Heart right ventricle (tissue), 16 donors: ENCODE results near the gene TET2. TPM values are rescaled to one million over a fixed set of nuclear protein-coding genes. Genes with fewer than 3 reads are reported as not detected.

Source experiments
- ATAC-seq, 8 donors: fragments of 200-7000 bp; cut with Tn5 transposase; one replicate each; pipeline ENCODE4 v1.9.1; 2020; ENCODE audit warnings: mild to moderate bottlenecking in 8 of 8, moderate library complexity in 8 of 8, moderate number of reproducible peaks in 1 of 8
- DNase-seq, 2 donors: peaks; one replicate each; pipeline ENCODE4 v3.0.0-alpha.2; 2020
- H3K27ac ChIP-seq, 10 donors: fragments of 200-600 bp; sonication (generic) in 2 of 10; one replicate each; pipeline versions ENCODE4 v1.5.0 to v1.8.0; 2020 to 2022; ENCODE audit warnings: mild to moderate bottlenecking in 3 of 10
- H3K27me3 ChIP-seq, 7 donors: fragments of 200-600 bp; one replicate each; pipeline ENCODE4 v1.8.0; 2021 to 2022; ENCODE audit warnings: mild to moderate bottlenecking in 2 of 7
- H3K36me3 ChIP-seq, 9 donors: fragments of 200-600 bp; sonication (generic) in 1 of 9; one replicate each; pipeline versions ENCODE4 v1.5.0 to v1.8.0; 2020 to 2022; ENCODE audit warnings: mild to moderate bottlenecking in 2 of 9
- H3K4me1 ChIP-seq, 9 donors: fragments of 200-600 bp; sonication (generic) in 1 of 9; one replicate each; pipeline versions ENCODE4 v1.5.0 to v1.8.0; 2020 to 2022; ENCODE audit warnings: mild to moderate bottlenecking in 4 of 9
- H3K4me3 ChIP-seq, 10 donors: fragments of 200-600 bp; sonication (generic) in 2 of 10; one replicate each; pipeline versions ENCODE4 v1.5.0 to v1.8.0; 2020 to 2022; ENCODE audit warnings: mild to moderate bottlenecking in 7 of 10, moderate library complexity in 2 of 10
- H3K9me3 ChIP-seq, 11 donors: fragments of 200-600 bp in 10 of 11; sonication (generic) in 2 of 11; one replicate each; pipeline versions ENCODE4 v1.5.0 to v1.8.0; 2013 to 2022; ENCODE audit warnings: mild to moderate bottlenecking in 2 of 11, control low read depth in 1 of 11, moderate library complexity in 1 of 11
- CTCF ChIP-seq, 9 donors: fragments of 200-600 bp; sonication (generic) in 2 of 9; IDR thresholded peaks; one replicate each; pipeline versions ENCODE4 v1.5.0 to v1.8.0; 2021 to 2022; ENCODE audit warnings: antibody characterized with exemption in 9 of 9, mild to moderate bottlenecking in 5 of 9, moderate library complexity in 1 of 9
- WGBS, 2 donors: extraction: QIAGEN DNeasy Blood & Tissue Kit; methylation state at CpG; one replicate each; pipeline ENCODE4 v1.1.7; 2013; ENCODE audit warnings: inconsistent platforms in 1 of 2; 5-methylcytosine and 5-hydroxymethylcytosine counted together
- intact Hi-C, 10 donors: fragments of 100-400 bp; cut with DNase I; formaldehyde crosslinking; loops; one replicate each; pipeline versions ENCODE4 v1.11.1 to v1.14.2; 2022
- polyA plus RNA-seq, 2 donors: library from polyadenylated mRNA; stranded (reverse); fragments of 200-250 nt; gene quantifications; one replicate each; pipeline ENCODE4 v1.2.3, GENCODE V29; 2013
- total RNA-seq, 10 donors: library from RNA; stranded (reverse); fragmentation: NEBNext Ultra II Directional in 3 of 10; extraction: Animal tissue kit (Norgen Biotek cat#: 25700) in 3 of 10; gene quantifications; one replicate each; pipeline versions ENCODE4 v1.2.1 to v1.2.4, GENCODE V29; 2021 to 2023
- donor health status: Arrhythmogenic right ventricular cardiomyopathy.
- donor health status: ischemic (EF 13 %, LVEDD 7.1; RV severe dilation, severe dysfunction).
- donor health status: healthy with polysubstance abuse.
- donor health status: DM: no; HTN: yes; CAD: no.
- donor health status: DM: no; HTN: no; CAD: no.
- donor health status: ischemic (EF 25% LVEDD 6.9; RV normal size, moderate dysfunction).
- donor health status: ischemic (EF 25% LVEDD 5.7; RV mildly dilated, moderate dysfunction).
- donor health status: healthy.
- donor health status: DM: yes; HTN: yes; CAD: no.
- donor health status: Ischemic cardiomyopathy.
- donor health status: ischemic (EF 35%, LVEDD 5.7; RV mildly dilated, moderate dysfunction).
- donor health status: nonischemic (EF 11% LVEDD 7.7; RV severe dilation, severe dysfunction).
- donor health status: DM: yes; HTN: yes; CAD: no.
- donor health status: PGD.
- donor health status: ischemic (EF 29% LVEDD 5.4; RV normal size, mild dysfunction).
- donor health status: nonischemic (EF 23%, LVEDD 6.1; RV moderate dilation, normal function).

The TET2 gene
- total and polyA plus RNA-seq, 12 donors = 1.4 to 20.6 (median 16.8) TPM

GRCh38 chr4:105108971-105109370 lies 37.7 kb upstream of the TET2 start:
- H3K36me3 ChIP-seq = no peaks in the 10 kb centered on the region

GRCh38 chr4:105112274-105112673 lies 34.4 kb upstream of the TET2 start:
- no peak for TF ChIP-seq CTCF (IDR thresholded peaks at IDR 0.05)
- no peak for ATAC-seq

More at GRCh38 chr4:105108971-105109370, 37.7 kb upstream of the TET2 start:
- H3K4me1 ChIP-seq = peaks cover 0 to 26% (median 0%) of the 10 kb centered on the region in 9 donors
- intact Hi-C loops = no loop called here
- H3K4me3 ChIP-seq = no peak overlapping the region
- H3K27me3 ChIP-seq = no peaks in the 10 kb centered on the region
- TF ChIP-seq CTCF (IDR thresholded peaks at IDR 0.05) = no peak
- no peaks in the 10 kb centered on the region for H3K9me3 ChIP-seq
- DNase-seq (no peak), ATAC-seq (no peak)
- no peak overlapping the region for H3K27ac ChIP-seq

GRCh38 chr4:105113800-105114199 lies 32.9 kb upstream of the TET2 start:
- 57 to 78% methylated on average over 1 of the region's 1 CpG for WGBS, 2 donors
- Histone ChIP-seq H3K4me1 (peaks cover 0 to 32% (median 0%) of the 10 kb centered on the region in 9 donors), H3K9me3 (no peaks in the 10 kb centered on the region), H3K27me3 (no peaks in the 10 kb centered on the region), H3K36me3 (no peaks in the 10 kb centered on the region), H3K27ac (peak overlapping the region in 1 of 10 donors; percentile 26), H3K4me3 (no peak overlapping the region)
- intact Hi-C loops = no loop called here
- ATAC-seq (peak in 1 of 8 donors; percentile 42), DNase-seq (no peak)
- no peak for TF ChIP-seq CTCF (IDR thresholded peaks at IDR 0.05)

More at GRCh38 chr4:105112274-105112673, 34.4 kb upstream of the TET2 start:
- 89 to 92% methylated on average over 1 of the region's 1 CpG for WGBS, 2 donors
- Histone ChIP-seq H3K4me3 (no peak overlapping the region), H3K9me3 (no peaks in the 10 kb centered on the region), H3K4me1 (peaks cover 0 to 36% (median 0%) of the 10 kb centered on the region in 9 donors), H3K27me3 (no peaks in the 10 kb centered on the region), H3K27ac (no peak overlapping the region), H3K36me3 (no peaks in the 10 kb centered on the region)
- no peak for DNase-seq
- intact Hi-C loops = no loop called here

GRCh38 chr4:105116616-105117319 lies 29.9 kb upstream of the TET2 start:
- Histone ChIP-seq H3K9me3 (no peaks in the 10 kb centered on the region), H3K36me3 (no peaks in the 10 kb centered on the region), H3K27ac (no peak overlapping the region), H3K4me1 (peaks cover 0 to 45% (median 0%) of the 10 kb centered on the region in 9 donors), H3K27me3 (no peaks in the 10 kb centered on the region), H3K4me3 (no peak overlapping the region)
- 49 to 52% methylated on average over 3 of the region's 3 CpGs for WGBS, 2 donors
- DNase-seq = no peak
- TF ChIP-seq CTCF (IDR thresholded peaks at IDR 0.05) = no peak
- intact Hi-C loops = no loop called here
- ATAC-seq = no peak
